Lower leg skin (tissue), 3 donors: ENCODE measurements around the gene PUM2.

Experiments used
- POLR2A ChIP-seq, 2 donors: fragments of 450-650 bp; IDR thresholded peaks; one replicate each; pipeline ENCODE4 v1.6.1; 2016 to 2017; ENCODE audit warnings: antibody characterized with exemption in 2 of 2, mild to moderate bottlenecking in 1 of 2, moderate library complexity in 1 of 2
- TF ChIP-seq, protein P1 (sequence below), 3 donors: fragments of 450-650 bp; IDR thresholded peaks; one replicate each; pipeline ENCODE4 v1.5.1; 2016; ENCODE audit warnings: antibody characterized with exemption in 3 of 3, mild to moderate bottlenecking in 3 of 3, moderate library complexity in 2 of 3

GRCh38 chr2:20400306-20400705 is 49.7 kb upstream of the PUM2 start:
- TF ChIP-seq, protein P1, sequence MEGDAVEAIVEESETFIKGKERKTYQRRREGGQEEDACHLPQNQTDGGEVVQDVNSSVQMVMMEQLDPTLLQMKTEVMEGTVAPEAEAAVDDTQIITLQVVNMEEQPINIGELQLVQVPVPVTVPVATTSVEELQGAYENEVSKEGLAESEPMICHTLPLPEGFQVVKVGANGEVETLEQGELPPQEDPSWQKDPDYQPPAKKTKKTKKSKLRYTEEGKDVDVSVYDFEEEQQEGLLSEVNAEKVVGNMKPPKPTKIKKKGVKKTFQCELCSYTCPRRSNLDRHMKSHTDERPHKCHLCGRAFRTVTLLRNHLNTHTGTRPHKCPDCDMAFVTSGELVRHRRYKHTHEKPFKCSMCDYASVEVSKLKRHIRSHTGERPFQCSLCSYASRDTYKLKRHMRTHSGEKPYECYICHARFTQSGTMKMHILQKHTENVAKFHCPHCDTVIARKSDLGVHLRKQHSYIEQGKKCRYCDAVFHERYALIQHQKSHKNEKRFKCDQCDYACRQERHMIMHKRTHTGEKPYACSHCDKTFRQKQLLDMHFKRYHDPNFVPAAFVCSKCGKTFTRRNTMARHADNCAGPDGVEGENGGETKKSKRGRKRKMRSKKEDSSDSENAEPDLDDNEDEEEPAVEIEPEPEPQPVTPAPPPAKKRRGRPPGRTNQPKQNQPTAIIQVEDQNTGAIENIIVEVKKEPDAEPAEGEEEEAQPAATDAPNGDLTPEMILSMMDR (IDR thresholded peaks at IDR 0.05): no peak
- no peak for TF ChIP-seq POLR2A (IDR thresholded peaks at IDR 0.05)
